ENCODE measurements around the gene BACH1.

Gene BACH1

DNA sequence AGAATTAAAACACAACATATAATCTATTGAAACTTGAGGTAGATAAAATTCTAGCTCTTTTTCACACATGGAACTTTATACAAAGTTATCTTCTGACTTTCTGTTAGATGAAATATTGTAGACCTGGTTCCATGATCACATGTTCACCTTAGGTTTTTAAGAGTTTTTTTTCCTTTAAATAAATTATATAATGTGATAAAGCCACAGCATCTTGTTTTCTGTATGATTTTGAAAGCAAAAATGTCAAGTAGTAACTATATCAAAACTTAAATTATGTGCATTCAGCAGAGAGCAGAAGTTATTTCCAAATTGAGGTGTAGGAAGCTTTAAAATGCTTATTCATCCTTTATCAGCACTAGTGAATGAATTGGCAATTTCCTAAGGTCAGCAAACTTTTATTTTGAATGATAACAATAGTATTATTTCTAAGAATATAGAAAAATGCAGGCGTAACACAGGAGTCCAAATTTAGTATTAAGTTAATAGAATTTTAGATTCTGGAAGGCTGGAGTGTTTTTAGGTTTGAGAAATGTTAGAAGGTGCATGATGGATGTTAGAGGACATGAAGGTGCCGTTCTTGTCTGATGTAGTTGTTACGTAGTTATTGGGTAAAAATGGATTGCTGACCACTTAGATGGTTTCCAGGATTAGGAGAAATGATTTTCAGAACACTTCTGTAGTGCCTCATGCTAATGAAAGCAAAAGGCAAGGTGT, 17.5 kb downstream of the BACH1 start:
- DNase-seq: no peak

DNA sequence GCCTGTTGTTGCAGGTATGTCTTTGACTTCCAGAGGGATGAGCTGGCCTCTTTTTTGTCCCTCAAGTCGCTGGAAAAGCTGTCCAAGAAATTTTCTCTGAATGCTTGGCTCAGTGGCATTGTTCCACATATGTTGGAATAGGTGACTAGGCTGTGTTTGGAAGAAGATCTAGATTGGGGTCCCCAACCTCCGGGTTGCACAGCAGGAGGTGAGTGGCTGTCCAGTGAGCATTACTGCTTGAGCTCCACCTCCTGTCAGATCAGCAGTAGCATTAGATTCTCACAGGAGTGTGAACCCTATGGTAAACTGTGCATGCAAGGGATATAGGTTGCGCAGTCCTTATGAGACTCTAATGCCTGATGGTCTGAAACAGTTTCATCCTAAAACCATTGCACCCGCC, 18.1 kb downstream of the BACH1 start:
- DNase-seq: no peak

GRCh38 chr21:29318354-29318753, 19.6 kb downstream of the BACH1 start:
- DNase-seq: peak; percentile 47

- no peak for DNase-seq
These were observed 21.3 kb downstream of the BACH1 start for GRCh38 chr21:29320031-29320430.

GRCh38 chr21:29321217-29321616, 22.5 kb downstream of the BACH1 start:
- DNase-seq: no peak

GRCh38 chr21:29321932-29322928, 23.5 kb downstream of the BACH1 start:
- no peak for DNase-seq

GRCh38 chr21:29323189-29323588, 24.5 kb downstream of the BACH1 start:
- no peak for DNase-seq

- DNase-seq: no peak
These were observed 28.3 kb downstream of the BACH1 start for GRCh38 chr21:29326914-29327554.

- DNase-seq: no peak
These were observed 30.7 kb downstream of the BACH1 start for GRCh38 chr21:29329406-29329805.

DNA sequence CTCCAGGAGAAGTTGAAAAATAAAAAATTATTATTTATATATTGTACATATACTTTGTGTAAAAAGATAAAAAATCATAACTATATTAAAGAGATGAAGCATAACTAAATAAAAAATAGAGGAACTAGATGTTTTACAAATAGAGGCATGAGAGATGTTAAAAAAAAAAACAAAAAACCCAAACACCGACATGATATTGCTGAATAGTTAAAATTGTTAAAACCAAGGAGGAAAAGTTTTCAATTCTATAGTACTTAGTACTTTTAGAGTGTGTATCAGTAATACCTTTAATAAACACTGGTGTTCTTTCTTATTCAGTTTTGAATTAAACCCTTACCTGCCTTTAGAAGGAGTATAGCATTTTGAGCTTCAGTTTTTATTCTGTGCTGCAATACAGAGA, 32.1 kb downstream of the BACH1 start:
- no peak for DNase-seq

DNA sequence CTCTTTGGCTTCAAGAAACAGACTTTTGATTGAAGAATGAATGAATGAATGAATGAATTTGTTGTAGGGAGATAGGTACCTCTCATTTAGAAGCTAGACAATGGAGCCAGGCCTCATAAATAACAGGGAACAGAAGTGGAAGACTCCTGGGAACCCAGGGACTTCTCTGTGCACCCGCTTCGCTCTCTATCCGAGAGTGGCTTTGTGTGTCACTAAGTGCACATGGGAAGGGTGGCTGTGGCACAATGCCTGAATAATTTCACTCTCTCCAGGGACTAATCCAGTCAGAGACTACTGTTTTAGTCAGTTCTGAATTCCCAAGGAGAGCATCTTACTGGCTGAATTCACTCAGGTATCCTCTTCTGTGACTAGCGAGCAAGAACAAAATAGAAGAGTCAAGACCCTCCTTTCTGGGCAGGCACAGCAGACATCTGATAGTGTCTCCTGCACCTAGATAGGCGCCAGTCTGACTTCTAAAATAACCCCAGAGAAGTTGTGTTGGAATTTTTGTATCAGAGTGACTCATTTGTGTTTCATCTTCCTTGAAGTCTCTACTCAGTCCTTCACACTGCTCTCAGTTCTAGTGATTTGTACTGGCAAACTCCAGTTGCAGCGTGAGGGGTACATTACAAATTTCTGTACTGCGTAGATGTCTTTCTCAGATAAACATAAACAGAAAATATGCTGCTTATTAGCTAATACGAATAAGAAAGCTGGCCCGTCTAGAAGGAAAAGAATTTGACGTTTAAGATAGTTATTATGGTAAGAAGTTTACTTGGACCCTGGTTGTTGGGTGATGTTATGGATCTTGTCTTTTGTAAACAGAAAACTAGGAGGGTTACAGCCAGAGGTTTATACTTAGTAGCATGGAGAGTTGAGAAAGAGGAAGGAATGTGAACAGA, 34.0 kb downstream of the BACH1 start:
- DNase-seq: peak; percentile 76

DNA sequence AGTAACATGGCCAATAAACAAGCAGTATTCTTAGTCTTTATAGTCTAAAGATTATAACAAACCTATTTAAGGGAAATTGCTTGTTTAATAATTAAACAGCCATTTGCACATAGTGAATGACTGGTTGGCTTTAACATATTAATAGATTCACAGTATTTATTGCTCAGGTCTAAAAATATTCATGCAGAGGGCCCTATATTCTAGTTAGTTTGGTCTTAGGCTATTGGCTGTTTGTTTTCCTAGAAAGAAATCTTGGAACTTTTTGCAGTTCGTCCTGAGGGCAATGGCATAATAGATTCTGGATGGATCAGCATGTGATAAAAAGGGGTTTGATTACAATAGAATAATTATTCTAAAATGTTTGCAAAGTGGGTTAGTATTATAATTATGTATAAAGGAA, 34.7 kb downstream of the BACH1 start:
- DNase-seq: no peak

DNA sequence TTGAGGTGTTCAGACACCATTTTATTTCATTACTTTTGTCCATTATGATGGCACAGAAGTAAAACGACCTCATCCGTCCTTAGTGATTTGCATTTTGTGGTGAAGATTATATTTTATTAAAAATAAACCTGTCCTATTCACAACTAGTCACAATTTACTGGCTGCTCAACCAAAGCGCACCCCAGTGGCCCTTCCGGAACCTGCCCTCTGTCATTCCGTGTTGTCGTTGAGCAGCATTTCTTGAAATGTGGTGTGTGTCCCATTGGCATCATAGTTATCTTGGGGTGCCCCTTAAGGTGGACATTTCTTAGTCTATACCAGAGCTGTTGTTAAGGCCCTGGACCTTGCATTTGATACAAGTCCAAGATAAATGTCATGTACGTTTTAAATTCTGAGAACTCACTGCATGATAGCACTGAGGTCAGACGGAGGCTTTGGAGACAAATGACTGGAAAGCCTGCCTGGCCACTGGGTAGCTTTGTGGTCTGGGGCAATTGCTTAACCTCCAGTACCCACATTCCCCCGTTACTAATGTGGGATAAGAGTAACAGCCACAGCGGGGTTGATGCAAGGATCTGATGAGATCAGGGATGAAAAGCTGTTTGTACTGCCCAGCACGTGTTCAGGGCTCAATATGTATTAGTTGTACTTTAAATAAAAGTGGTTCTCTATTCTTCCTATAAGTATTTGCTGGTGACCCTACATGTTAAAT, 36.2 kb downstream of the BACH1 start:
- peak; percentile 88 for DNase-seq

DNA sequence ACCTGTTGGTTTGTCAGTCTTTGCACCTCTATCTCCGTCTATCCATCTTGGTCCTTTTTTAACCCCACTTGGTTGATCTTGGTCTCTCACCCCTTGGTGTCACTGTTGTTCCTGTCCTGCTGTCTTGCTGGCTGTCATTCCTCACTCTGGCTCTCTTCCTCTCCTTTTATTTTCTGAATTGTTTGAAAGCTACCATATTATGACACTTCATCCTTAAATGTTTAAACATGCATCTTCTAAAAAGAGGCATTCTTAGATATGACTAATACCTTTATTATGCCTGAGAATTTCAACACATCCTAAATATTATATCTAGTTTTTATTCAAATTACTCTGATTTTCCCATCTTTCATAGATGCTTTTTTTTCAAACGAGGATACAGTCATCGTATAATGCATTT, 37.0 kb downstream of the BACH1 start:
- peak; percentile 81 for DNase-seq

GRCh38 chr21:29338256-29338655, 39.5 kb downstream of the BACH1 start:
- DNase-seq: no peak

GRCh38 chr21:29340228-29340627, 41.5 kb downstream of the BACH1 start:
- DNase-seq: peak; percentile 45

DNA sequence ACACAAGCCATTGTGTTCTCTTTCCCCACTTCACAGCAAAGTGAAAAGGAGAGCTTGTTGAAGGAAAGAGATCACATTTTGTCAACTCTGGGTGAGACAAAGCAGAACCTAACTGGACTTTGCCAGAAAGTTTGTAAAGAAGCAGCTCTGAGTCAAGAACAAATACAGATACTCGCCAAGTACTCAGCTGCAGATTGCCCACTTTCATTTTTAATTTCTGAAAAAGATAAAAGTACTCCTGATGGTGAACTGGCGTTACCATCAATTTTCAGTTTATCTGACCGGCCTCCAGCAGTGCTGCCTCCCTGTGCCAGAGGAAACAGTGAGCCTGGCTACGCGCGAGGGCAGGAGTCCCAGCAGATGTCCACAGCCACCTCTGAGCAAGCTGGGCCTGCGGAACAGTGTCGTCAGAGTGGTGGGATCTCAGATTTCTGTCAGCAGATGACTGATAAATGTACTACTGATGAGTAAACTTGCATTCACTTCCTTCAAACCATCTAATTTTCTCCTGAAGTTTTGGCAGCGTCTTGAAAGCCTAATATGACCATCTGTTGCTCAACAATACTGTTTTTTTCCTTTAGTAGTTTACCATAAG, 43.7 kb downstream of the BACH1 start:
- peak; percentile 99 for DNase-seq

GRCh38 chr21:29343519-29343918, 44.8 kb downstream of the BACH1 start:
- DNase-seq: peak; percentile 94

DNA sequence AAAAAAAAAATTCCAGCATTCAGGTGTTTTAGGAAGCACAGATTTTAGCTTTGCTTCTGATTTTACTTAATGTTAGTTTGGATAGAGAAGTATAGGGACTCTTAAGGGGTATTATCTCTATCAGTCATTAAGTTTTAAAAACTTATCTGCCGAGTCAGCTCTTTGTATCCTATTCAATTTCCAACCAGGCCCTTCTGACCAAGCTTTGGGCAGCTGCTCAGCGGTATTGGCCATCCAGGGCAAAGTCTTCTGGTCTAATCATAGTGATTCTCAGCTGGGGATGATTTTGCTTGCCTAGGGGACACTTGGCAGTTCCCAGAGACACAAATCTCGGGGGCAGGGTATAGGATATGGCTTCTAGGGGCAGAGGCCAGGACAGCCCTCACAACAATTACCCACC, 47.6 kb downstream of the BACH1 start:
- DNase-seq: no peak

GRCh38 chr21:29346771-29347170, 48.0 kb downstream of the BACH1 start:
- no peak for DNase-seq

GRCh38 chr21:29347274-29347681, 48.6 kb downstream of the BACH1 start:
- DNase-seq: peak; percentile 31

Data from HCEC 1CT (cell line).